Prostate gland (tissue), 2 donors: Measurements from ENCODE around the gene RANBP3. TPM values are rescaled to one million over a fixed set of nuclear protein-coding genes. Genes with fewer than 3 reads are reported as not detected.

Source experiments
- DNase-seq: peaks from one replicate; pipeline ENCODE4 v3.0.0-alpha.2; 2019; ENCODE audit warnings: low spot score
- H3K27ac ChIP-seq, 2 donors: fragments of 200-600 bp; sonication (generic); 2 replicates each; pipeline ENCODE4 v1.5.1; 2017 to 2019
- H3K27me3 ChIP-seq: fragments of 200-600 bp; sonication (generic); replicated peaks from 2 replicates; pipeline ENCODE4 v1.5.1; 2019; ENCODE audit not compliant: insufficient read depth
- H3K36me3 ChIP-seq, 2 donors: fragments of 200-600 bp; sonication (generic); 1 replicate in 1 of 2; 2 replicates in 1 of 2; pipeline versions ENCODE4 v1.5.1 to v1.8.1; 2017 to 2019
- H3K4me1 ChIP-seq: fragments of 200-600 bp; sonication (generic); replicated peaks from 2 replicates; pipeline ENCODE4 v1.5.1; 2019
- H3K4me3 ChIP-seq, 2 donors: fragments of 200-600 bp; sonication (generic); 2 replicates each; pipeline ENCODE4 v1.5.1; 2017 to 2019
- H3K9me3 ChIP-seq: fragments of 200-600 bp; sonication (generic); 2 replicates; pipeline ENCODE4 v1.5.1; 2017
- CTCF ChIP-seq, 4 experiments: fragments of 200-600 bp in 2 of 4; fragments of 450-650 bp in 2 of 4; sonication (generic) in 2 of 4; IDR thresholded peaks; 1 replicate in 3 of 4; 2 replicates in 1 of 4; pipeline ENCODE4 v1.5.1; 2016 to 2019; ENCODE audit warnings: antibody characterized with exemption in 4 of 4, mild to moderate bottlenecking in 2 of 4, moderate library complexity in 2 of 4
- POLR2A ChIP-seq: fragments of 450-650 bp; IDR thresholded peaks from one replicate; pipeline ENCODE4 v1.6.1; 2016; ENCODE audit warnings: antibody characterized with exemption, mild to moderate bottlenecking
- POLR2AphosphoS5 ChIP-seq: sonication (generic); formaldehyde crosslinking; IDR thresholded peaks from one replicate; pipeline ENCODE4 v1.6.1; 2017; ENCODE audit warnings: antibody characterized with exemption
- WGBS: methylation state at CpG from one replicate; pipeline ENCODE4 v1.1.5; 2018; 5-methylcytosine and 5-hydroxymethylcytosine counted together
- intact Hi-C: fragments of 100-400 bp; cut with DNase I; formaldehyde crosslinking; loops from one replicate; pipeline ENCODE4 v1.14.2; 2022
- total RNA-seq, 2 donors: library from RNA; depleted of rRNA; stranded (reverse); fragments of >200 nt; gene quantifications; one replicate each; pipeline ENCODE4 v1.1.0, GENCODE V29; 2016

RANBP3 gene
- total RNA-seq, 2 donors from 2014 or later = 84.6 to 120 TPM

GRCh38 chr19:5882421-5882968 lies 95.4 kb downstream of the RANBP3 start:
- intact Hi-C loops = no loop called here
- Histone ChIP-seq H3K36me3 (no peaks in the 10 kb centered on the region), H3K27ac (peak overlapping the region in 1 of 2 donors; percentile 43), H3K4me1 (no peaks in the 10 kb centered on the region), H3K27me3 (no peaks in the 10 kb centered on the region), H3K4me3 (no peak overlapping the region), H3K9me3 (no peaks in the 10 kb centered on the region)
- no peak for DNase-seq
- 57% methylated on average over 9 of the region's 9 CpGs for WGBS
- TF ChIP-seq POLR2A (no peak), POLR2AphosphoS5 (no peak), CTCF (IDR thresholded peaks at IDR 0.05) (no peak)

GRCh38 chr19:5881543-5882299 lies 96.2 kb downstream of the RANBP3 start:
- 54% methylated on average over 19 of the region's 19 CpGs for WGBS
- H3K27ac ChIP-seq = peak overlapping the region in 1 of 2 donors; percentile 45
- TF ChIP-seq POLR2AphosphoS5 = no peak
- no peak for TF ChIP-seq CTCF (IDR thresholded peaks at IDR 0.05)
- TF ChIP-seq POLR2A = no peak

GRCh38 chr19:5880604-5881078 lies 97.3 kb downstream of the RANBP3 start:
- Histone ChIP-seq H3K9me3 (no peaks in the 10 kb centered on the region), H3K36me3 (no peaks in the 10 kb centered on the region), H3K4me3 (no peak overlapping the region), H3K4me1 (no peaks in the 10 kb centered on the region), H3K27ac (peak overlapping the region in 1 of 2 donors; percentile 45), H3K27me3 (no peaks in the 10 kb centered on the region)
- no peak for TF ChIP-seq CTCF (IDR thresholded peaks at IDR 0.05)
- TF ChIP-seq POLR2A = no peak
- peak; percentile 62 for TF ChIP-seq POLR2AphosphoS5
- intact Hi-C loops = no loop called here
- 13% methylated on average over 15 of the region's 15 CpGs for WGBS
- DNase-seq = peak; percentile 57

More at GRCh38 chr19:5881543-5882299, 96.2 kb downstream of the RANBP3 start:
- DNase-seq = no peak
- Histone ChIP-seq H3K36me3 (no peaks in the 10 kb centered on the region), H3K27me3 (no peaks in the 10 kb centered on the region), H3K4me3 (no peak overlapping the region), H3K9me3 (no peaks in the 10 kb centered on the region), H3K4me1 (no peaks in the 10 kb centered on the region)
- intact Hi-C loops = no loop called here

- 34% methylated on average over 6 of the region's 6 CpGs for WGBS
These were observed 97.7 kb downstream of the RANBP3 start for GRCh38 chr19:5880196-5880595.

More at GRCh38 chr19:5880196-5880595, 97.7 kb downstream of the RANBP3 start:
- Histone ChIP-seq H3K4me1 (no peaks in the 10 kb centered on the region), H3K36me3 (no peaks in the 10 kb centered on the region), H3K27ac (peak overlapping the region in 1 of 2 donors; percentile 45), H3K9me3 (no peaks in the 10 kb centered on the region), H3K4me3 (no peak overlapping the region), H3K27me3 (no peaks in the 10 kb centered on the region)
- intact Hi-C loops = no loop called here
- TF ChIP-seq POLR2A (no peak), POLR2AphosphoS5 (no peak), CTCF (IDR thresholded peaks at IDR 0.05) (no peak)
- no peak for DNase-seq
